Astrocyte (in vitro differentiated cells and primary cell): ENCODE measurements around the gene GAB1. TPM values are rescaled to one million over a fixed set of nuclear protein-coding genes. Genes with fewer than 3 reads are reported as not detected.

Experiments used
- DNase-seq: peaks from one replicate; pipeline ENCODE4 v3.0.0-alpha.2; 2010; ENCODE audit warnings: low read depth
- FAIRE-seq: peaks from 2 replicates; lab custom pipeline; 2011; peaks lifted over from hg19 to GRCh38; lab: Jason Lieb, UNC
- H2AFZ ChIP-seq: 2 replicates; pipeline ENCODE4 v1.6.0; 2012; ENCODE audit warnings: low read depth, low read length, inconsistent platforms
- H3K27ac ChIP-seq: 2 replicates; pipeline ENCODE4 v1.5.1; 2011; ENCODE audit warnings: low read depth, low read length, inconsistent platforms
- H3K27me3 ChIP-seq: 2 replicates; pipeline ENCODE4 v1.6.0; 2011; ENCODE audit warnings: low read length, inconsistent platforms; ENCODE audit not compliant: insufficient read depth
- H3K36me3 ChIP-seq: 2 replicates; pipeline ENCODE4 v1.5.1; 2011; ENCODE audit warnings: low read length, inconsistent platforms; ENCODE audit not compliant: insufficient read depth
- H3K4me1 ChIP-seq: 2 replicates; pipeline ENCODE4 v1.5.1; 2011; ENCODE audit warnings: low read length, inconsistent platforms; ENCODE audit not compliant: insufficient read depth
- H3K4me2 ChIP-seq: 2 replicates; pipeline ENCODE4 v1.6.0; 2012; ENCODE audit warnings: low read length, inconsistent platforms
- H3K4me3 ChIP-seq: 2 replicates; pipeline ENCODE4 v1.5.1; 2011; ENCODE audit warnings: low read depth, mild to moderate bottlenecking, low read length, inconsistent platforms; ENCODE audit not compliant: insufficient read depth
- H3K79me2 ChIP-seq: 2 replicates; pipeline ENCODE4 v1.6.0; 2012; ENCODE audit warnings: mild to moderate bottlenecking, low read length, inconsistent platforms; ENCODE audit not compliant: insufficient read depth
- H3K9ac ChIP-seq: 2 replicates; pipeline ENCODE4 v1.6.0; 2012; ENCODE audit warnings: mild to moderate bottlenecking, low read length, inconsistent platforms
- H3K9me3 ChIP-seq: 2 replicates; pipeline ENCODE4 v1.5.1; 2012; ENCODE audit warnings: low read depth, mild to moderate bottlenecking, low read length, inconsistent platforms; ENCODE audit not compliant: insufficient read depth
- H4K20me1 ChIP-seq: 2 replicates; pipeline ENCODE4 v1.6.0; 2012; ENCODE audit warnings: low read length, inconsistent platforms; ENCODE audit not compliant: insufficient read depth
- H3K27ac Mint-ChIP-seq: one replicate; pipeline ENCODE4 v1.8.0; 2021; ENCODE audit warnings: mild to moderate bottlenecking, mixed read lengths; ENCODE audit not compliant: unreplicated experiment
- H3K27me3 Mint-ChIP-seq: one replicate; pipeline ENCODE4 v1.8.0; 2021; ENCODE audit warnings: low read depth, mixed read lengths; ENCODE audit not compliant: unreplicated experiment
- H3K36me3 Mint-ChIP-seq: one replicate; pipeline ENCODE4 v1.8.0; 2021; ENCODE audit warnings: low read depth, mixed read lengths; ENCODE audit not compliant: unreplicated experiment
- H3K4me1 Mint-ChIP-seq: one replicate; pipeline ENCODE4 v1.8.0; 2021; ENCODE audit warnings: low read depth, mixed read lengths; ENCODE audit not compliant: unreplicated experiment
- H3K4me3 Mint-ChIP-seq: one replicate; pipeline ENCODE4 v1.8.0; 2021; ENCODE audit warnings: mild to moderate bottlenecking, moderate library complexity, mixed read lengths; ENCODE audit not compliant: unreplicated experiment
- H3K9me3 Mint-ChIP-seq: one replicate; pipeline ENCODE4 v1.8.0; 2021; ENCODE audit warnings: mild to moderate bottlenecking, mixed read lengths; ENCODE audit not compliant: unreplicated experiment
- EZH2 ChIP-seq: IDR thresholded peaks from 2 replicates; pipeline ENCODE4 v1.6.1; 2012; ENCODE audit warnings: mild to moderate bottlenecking, low read length, inconsistent platforms; ENCODE audit not compliant: insufficient read depth
- total RNA-seq: library from RNA; stranded (reverse); gene quantifications from 2 replicates; pipeline ENCODE4 v1.2.1, GENCODE V29; 2021
- TF ChIP-seq, protein P1 (sequence below): IDR thresholded peaks from 2 replicates; pipeline ENCODE4 v1.5.1; 2011; ENCODE audit warnings: low read depth, mild to moderate bottlenecking, inconsistent platforms, low read length, moderate library complexity; ENCODE audit not compliant: insufficient read depth

The GAB1 gene
- total RNA-seq, 1 donor from 2014 or later, result 12.4 TPM

- no peaks in the 10 kb centered on the region for H3K9me3 Mint-ChIP-seq
- no peaks in the 10 kb centered on the region for H3K27me3 Mint-ChIP-seq
- Histone ChIP-seq H3K4me3 (no peak overlapping the region), H3K4me2 (no peak overlapping the region), H2AFZ (no peak overlapping the region), H3K36me3 (no peaks in the 10 kb centered on the region), H3K79me2 (no peaks in the 10 kb centered on the region), H3K27ac (no peak overlapping the region), H3K9me3 (no peaks in the 10 kb centered on the region), H4K20me1 (no peaks in the 10 kb centered on the region), H3K27me3 (no peaks in the 10 kb centered on the region), H3K9ac (no peak overlapping the region), H3K4me1 (peaks cover 7% of the 10 kb centered on the region)
- H3K36me3 Mint-ChIP-seq, result no peaks in the 10 kb centered on the region
- DNase-seq, result no peak
- peaks cover 16% of the 10 kb centered on the region for H3K4me1 Mint-ChIP-seq
- H3K4me3 Mint-ChIP-seq, result no peak overlapping the region
- FAIRE-seq, result no peak
- no peak overlapping the region for H3K27ac Mint-ChIP-seq
- TF ChIP-seq EZH2, result no peak
- TF ChIP-seq, protein P1, sequence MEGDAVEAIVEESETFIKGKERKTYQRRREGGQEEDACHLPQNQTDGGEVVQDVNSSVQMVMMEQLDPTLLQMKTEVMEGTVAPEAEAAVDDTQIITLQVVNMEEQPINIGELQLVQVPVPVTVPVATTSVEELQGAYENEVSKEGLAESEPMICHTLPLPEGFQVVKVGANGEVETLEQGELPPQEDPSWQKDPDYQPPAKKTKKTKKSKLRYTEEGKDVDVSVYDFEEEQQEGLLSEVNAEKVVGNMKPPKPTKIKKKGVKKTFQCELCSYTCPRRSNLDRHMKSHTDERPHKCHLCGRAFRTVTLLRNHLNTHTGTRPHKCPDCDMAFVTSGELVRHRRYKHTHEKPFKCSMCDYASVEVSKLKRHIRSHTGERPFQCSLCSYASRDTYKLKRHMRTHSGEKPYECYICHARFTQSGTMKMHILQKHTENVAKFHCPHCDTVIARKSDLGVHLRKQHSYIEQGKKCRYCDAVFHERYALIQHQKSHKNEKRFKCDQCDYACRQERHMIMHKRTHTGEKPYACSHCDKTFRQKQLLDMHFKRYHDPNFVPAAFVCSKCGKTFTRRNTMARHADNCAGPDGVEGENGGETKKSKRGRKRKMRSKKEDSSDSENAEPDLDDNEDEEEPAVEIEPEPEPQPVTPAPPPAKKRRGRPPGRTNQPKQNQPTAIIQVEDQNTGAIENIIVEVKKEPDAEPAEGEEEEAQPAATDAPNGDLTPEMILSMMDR, result no peak
These were observed 47.3 kb upstream of the GAB1 start for GRCh38 chr4:143289370-143289769.

- no peak for FAIRE-seq
- Mint-ChIP-seq H3K36me3 (no peaks in the 10 kb centered on the region), H3K27me3 (no peaks in the 10 kb centered on the region), H3K27ac (no peak overlapping the region), H3K4me3 (no peak overlapping the region), H3K9me3 (no peaks in the 10 kb centered on the region), H3K4me1 (peaks cover 15% of the 10 kb centered on the region)
- Histone ChIP-seq H4K20me1 (no peaks in the 10 kb centered on the region), H3K4me1 (peaks cover 7% of the 10 kb centered on the region), H3K4me3 (no peak overlapping the region), H3K79me2 (no peaks in the 10 kb centered on the region), H2AFZ (no peak overlapping the region), H3K27me3 (no peaks in the 10 kb centered on the region), H3K27ac (no peak overlapping the region), H3K36me3 (no peaks in the 10 kb centered on the region), H3K9me3 (no peaks in the 10 kb centered on the region), H3K4me2 (no peak overlapping the region), H3K9ac (no peak overlapping the region)
- DNase-seq, result no peak
- no peak for TF ChIP-seq EZH2
- TF ChIP-seq, protein P1, result no peak
These were observed 45.4 kb upstream of the GAB1 start for GRCh38 chr4:143291314-143291713.

DNA sequence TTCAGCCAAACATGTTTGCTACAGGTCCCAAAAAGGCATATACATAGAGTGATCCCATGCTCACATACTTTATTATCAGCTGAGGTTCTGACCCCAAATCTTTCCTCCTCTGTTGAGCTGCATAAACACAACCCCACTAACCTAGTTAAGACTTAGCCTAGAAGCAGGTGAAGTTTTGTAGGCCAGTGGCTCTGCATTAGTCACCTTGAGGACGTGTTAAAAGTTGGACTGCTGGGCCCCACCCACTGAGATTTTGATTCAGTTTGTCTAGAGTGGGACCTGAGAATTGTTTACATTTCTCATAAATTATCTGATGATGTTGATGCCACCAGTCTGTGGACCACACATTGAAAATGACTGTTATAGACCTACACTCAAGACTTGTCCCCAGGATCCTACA is 43.8 kb upstream of the GAB1 start:
- H3K9me3 Mint-ChIP-seq, result no peaks in the 10 kb centered on the region
- H3K27ac ChIP-seq, result no peak overlapping the region
- no peak for TF ChIP-seq EZH2
- TF ChIP-seq, protein P1, result no peak
- no peak overlapping the region for H2AFZ ChIP-seq
- no peak overlapping the region for H3K4me3 Mint-ChIP-seq
- H3K27ac Mint-ChIP-seq, result no peak overlapping the region
- H4K20me1 ChIP-seq, result no peaks in the 10 kb centered on the region
- H3K27me3 Mint-ChIP-seq, result no peaks in the 10 kb centered on the region
- H3K4me2 ChIP-seq, result no peak overlapping the region
- no peaks in the 10 kb centered on the region for H3K9me3 ChIP-seq
- H3K4me1 ChIP-seq, result no peaks in the 10 kb centered on the region
- no peaks in the 10 kb centered on the region for H3K79me2 ChIP-seq
- H3K36me3 ChIP-seq, result no peaks in the 10 kb centered on the region
- H3K27me3 ChIP-seq, result no peaks in the 10 kb centered on the region
- FAIRE-seq, result no peak
- no peaks in the 10 kb centered on the region for H3K4me1 Mint-ChIP-seq
- DNase-seq, result no peak
- H3K4me3 ChIP-seq, result no peak overlapping the region
- no peak overlapping the region for H3K9ac ChIP-seq
- H3K36me3 Mint-ChIP-seq, result no peaks in the 10 kb centered on the region
